Activated CD4-positive, alpha-beta T cell treated with anti-CD3 and anti-CD28 coated beads, Interleukin-2, amount 10 ng/mL, durations not matched to agents 24 days and 14 days (primary cell): Measurements from ENCODE around the gene SCN8A. TPM values are rescaled to one million over a fixed set of nuclear protein-coding genes. Genes with fewer than 3 reads are reported as not detected.

Experiments used
- DNase-seq: peaks from one replicate; pipeline ENCODE4 v3.0.0; 2022
- H3K27ac Mint-ChIP-seq: one replicate; pipeline ENCODE4 v1.8.0; 2022; ENCODE audit warnings: mild to moderate bottlenecking, mixed read lengths
- H3K27me3 Mint-ChIP-seq: one replicate; pipeline ENCODE4 v1.8.0; 2022; ENCODE audit warnings: mixed read lengths
- H3K36me3 Mint-ChIP-seq: one replicate; pipeline ENCODE4 v1.8.0; 2022; ENCODE audit warnings: low read depth, mild to moderate bottlenecking, mixed read lengths
- H3K4me1 Mint-ChIP-seq: one replicate; pipeline ENCODE4 v1.8.0; 2021; ENCODE audit warnings: mixed read lengths
- H3K4me3 Mint-ChIP-seq: one replicate; pipeline ENCODE4 v1.8.0; 2022; ENCODE audit warnings: mild to moderate bottlenecking, moderate library complexity, mixed read lengths
- H3K9me3 Mint-ChIP-seq: one replicate; pipeline ENCODE4 v1.8.0; 2021; ENCODE audit warnings: mixed read lengths
- intact Hi-C: fragments of 100-400 bp; cut with micrococcal nuclease; formaldehyde crosslinking; loops from one replicate; pipeline ENCODE4 v1.15.1; 2023
- total RNA-seq: library from RNA; stranded (reverse); gene quantifications from 2 replicates; pipeline ENCODE4 v1.2.3, GENCODE V29; 2022

SCN8A gene
- total RNA-seq, 1 donor from 2014 or later, result 0.12 TPM

GRCh38 chr12:51841727-51842126 is 250.7 kb downstream of the SCN8A start:
- H3K4me1 Mint-ChIP-seq, result peaks cover 4% of the 10 kb centered on the region
- H3K4me3 Mint-ChIP-seq, result no peak overlapping the region
- no peaks in the 10 kb centered on the region for H3K9me3 Mint-ChIP-seq
- peaks cover 2% of the 10 kb centered on the region for H3K36me3 Mint-ChIP-seq
- peaks cover 47% of the 10 kb centered on the region for H3K27me3 Mint-ChIP-seq
- no peak for DNase-seq
- no peak overlapping the region for H3K27ac Mint-ChIP-seq
- intact Hi-C loops, result no loop called here

- Mint-ChIP-seq H3K36me3 (peaks cover 2% of the 10 kb centered on the region), H3K27ac (no peak overlapping the region), H3K4me3 (no peak overlapping the region), H3K9me3 (no peaks in the 10 kb centered on the region), H3K27me3 (peaks cover 44% of the 10 kb centered on the region), H3K4me1 (peaks cover 4% of the 10 kb centered on the region)
- intact Hi-C loops, result no loop called here
- no peak for DNase-seq
These were observed 253.8 kb downstream of the SCN8A start for GRCh38 chr12:51844854-51845253.

- DNase-seq, result no peak
- intact Hi-C loops, result no loop called here
- H3K4me3 Mint-ChIP-seq, result no peak overlapping the region
- peaks cover 4% of the 10 kb centered on the region for H3K4me1 Mint-ChIP-seq
- H3K27ac Mint-ChIP-seq, result no peak overlapping the region
- peaks cover 50% of the 10 kb centered on the region for H3K27me3 Mint-ChIP-seq
- H3K9me3 Mint-ChIP-seq, result no peaks in the 10 kb centered on the region
- peaks cover 2% of the 10 kb centered on the region for H3K36me3 Mint-ChIP-seq
These were observed 254.4 kb downstream of the SCN8A start for GRCh38 chr12:51845482-51845881.

- Mint-ChIP-seq H3K4me1 (peaks cover 7% of the 10 kb centered on the region), H3K27ac (no peak overlapping the region), H3K27me3 (peaks cover 51% of the 10 kb centered on the region), H3K9me3 (no peaks in the 10 kb centered on the region), H3K4me3 (peak overlapping the region; percentile 41), H3K36me3 (peaks cover 2% of the 10 kb centered on the region)
- no peak for DNase-seq
- intact Hi-C loops, result no loop called here
These were observed 255.2 kb downstream of the SCN8A start for GRCh38 chr12:51846271-51846691.

GRCh38 chr12:51846911-51847642 is 256.0 kb downstream of the SCN8A start:
- Mint-ChIP-seq H3K4me1 (peaks cover 9% of the 10 kb centered on the region), H3K4me3 (peak overlapping the region; percentile 56), H3K9me3 (no peaks in the 10 kb centered on the region), H3K27me3 (peaks cover 55% of the 10 kb centered on the region), H3K36me3 (peaks cover 2% of the 10 kb centered on the region), H3K27ac (no peak overlapping the region)
- intact Hi-C loops, result no loop called here
- peak; percentile 67 for DNase-seq

- Mint-ChIP-seq H3K9me3 (no peaks in the 10 kb centered on the region), H3K36me3 (peaks cover 2% of the 10 kb centered on the region), H3K4me1 (peaks cover 9% of the 10 kb centered on the region), H3K4me3 (no peak overlapping the region), H3K27ac (no peak overlapping the region), H3K27me3 (peaks cover 61% of the 10 kb centered on the region)
- intact Hi-C loops, result no loop called here
- no peak for DNase-seq
These were observed 256.8 kb downstream of the SCN8A start for GRCh38 chr12:51847643-51848325.

GRCh38 chr12:51848326-51848727 is 257.3 kb downstream of the SCN8A start, which contains the start of gene FIGNL2:
Gene FIGNL2 (minus strand): TSS chr12:51848718. CDS start chr12:51822413, 26,305 bp downstream.
- Mint-ChIP-seq H3K9me3 (no peaks in the 10 kb centered on the region), H3K4me3 (no peak within 1 kb of the TSS), H3K4me1 (peaks cover 9% of the 10 kb centered on the region), H3K36me3 (peaks cover 2% of the 10 kb centered on the region), H3K27me3 (peaks cover 63% of the 10 kb centered on the region), H3K27ac (no peak within 1 kb of the TSS)
- intact Hi-C loops, result no loop called here
- DNase-seq, result no peak

GRCh38 chr12:51848841-51849735 is 258.1 kb downstream of the SCN8A start:
- Mint-ChIP-seq H3K4me3 (no peak overlapping the region), H3K27me3 (peaks cover 61% of the 10 kb centered on the region), H3K4me1 (peaks cover 9% of the 10 kb centered on the region), H3K36me3 (peaks cover 2% of the 10 kb centered on the region), H3K9me3 (no peaks in the 10 kb centered on the region), H3K27ac (no peak overlapping the region)
- DNase-seq, result no peak
- intact Hi-C loops, result no loop called here

GRCh38 chr12:51850081-51850964 is 259.3 kb downstream of the SCN8A start:
- peaks cover 2% of the 10 kb centered on the region for H3K36me3 Mint-ChIP-seq
- no peak overlapping the region for H3K27ac Mint-ChIP-seq
- DNase-seq, result no peak
- no peak overlapping the region for H3K4me3 Mint-ChIP-seq
- H3K9me3 Mint-ChIP-seq, result no peaks in the 10 kb centered on the region
- intact Hi-C loops, result no loop called here
- H3K4me1 Mint-ChIP-seq, result peaks cover 9% of the 10 kb centered on the region
- H3K27me3 Mint-ChIP-seq, result peaks cover 49% of the 10 kb centered on the region

GRCh38 chr12:51850965-51851299 is 259.9 kb downstream of the SCN8A start:
- intact Hi-C loops, result no loop called here
- no peak overlapping the region for H3K4me3 Mint-ChIP-seq
- no peaks in the 10 kb centered on the region for H3K9me3 Mint-ChIP-seq
- H3K27me3 Mint-ChIP-seq, result peaks cover 43% of the 10 kb centered on the region
- DNase-seq, result no peak
- peaks cover 9% of the 10 kb centered on the region for H3K4me1 Mint-ChIP-seq
- peaks cover 2% of the 10 kb centered on the region for H3K36me3 Mint-ChIP-seq
- H3K27ac Mint-ChIP-seq, result no peak overlapping the region

- no peak for DNase-seq
- no peaks in the 10 kb centered on the region for H3K36me3 Mint-ChIP-seq
- H3K27ac Mint-ChIP-seq, result no peak overlapping the region
- H3K4me1 Mint-ChIP-seq, result peaks cover 7% of the 10 kb centered on the region
- no peaks in the 10 kb centered on the region for H3K9me3 Mint-ChIP-seq
- intact Hi-C loops, result no loop called here
- H3K27me3 Mint-ChIP-seq, result peaks cover 41% of the 10 kb centered on the region
- no peak overlapping the region for H3K4me3 Mint-ChIP-seq
These were observed 260.5 kb downstream of the SCN8A start for GRCh38 chr12:51851413-51852124.

GRCh38 chr12:51852404-51853137 is 261.5 kb downstream of the SCN8A start:
- no peak for DNase-seq
- intact Hi-C loops, result no loop called here
- Mint-ChIP-seq H3K36me3 (no peaks in the 10 kb centered on the region), H3K27me3 (peaks cover 41% of the 10 kb centered on the region), H3K4me3 (no peak overlapping the region), H3K27ac (no peak overlapping the region), H3K4me1 (peaks cover 5% of the 10 kb centered on the region), H3K9me3 (no peaks in the 10 kb centered on the region)
